SH-SY5Y (cell line): Measurements from ENCODE around the gene PRICKLE4.

Experiments
- GATA2 ChIP-seq: IDR thresholded peaks from 2 replicates; pipeline ENCODE4 v1.6.1; 2011; ENCODE audit warnings: mild to moderate bottlenecking, low read depth, low read length
- GATA3 ChIP-seq: IDR thresholded peaks from 2 replicates; pipeline ENCODE4 v1.6.1; 2011; ENCODE audit warnings: low read depth, mild to moderate bottlenecking, low read length, moderate library complexity

DNA sequence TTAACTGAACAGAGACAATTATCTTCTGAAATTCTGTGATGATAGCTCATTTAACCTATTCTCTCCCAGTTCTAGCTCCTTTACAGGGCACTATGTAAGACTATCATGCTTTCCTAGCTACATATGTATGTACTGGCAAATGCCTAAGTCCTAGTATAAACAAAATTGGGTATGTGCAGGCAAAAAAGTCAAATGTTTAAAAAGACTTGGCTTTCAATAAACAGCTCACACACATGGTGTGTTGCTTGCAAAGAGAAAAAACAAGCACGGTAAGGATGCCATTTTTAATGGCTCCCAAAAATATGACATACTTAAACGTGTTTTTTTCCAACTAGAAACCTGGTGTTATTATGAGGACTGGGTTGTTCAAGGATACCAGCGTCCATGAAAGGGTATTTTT, 51.7 kb downstream of the PRICKLE4 start:
- TF ChIP-seq GATA3, result no peak
- no peak for TF ChIP-seq GATA2
